Raji (cell line): ENCODE measurements around the gene EXOC3L2.

Experiments used
- POLR2A ChIP-seq: IDR thresholded peaks from 2 replicates; pipeline ENCODE4 v1.6.1; 2011; ENCODE audit warnings: low read depth, low read length, control low read depth; ENCODE audit not compliant: insufficient read depth

EXOC3L2 gene

DNA sequence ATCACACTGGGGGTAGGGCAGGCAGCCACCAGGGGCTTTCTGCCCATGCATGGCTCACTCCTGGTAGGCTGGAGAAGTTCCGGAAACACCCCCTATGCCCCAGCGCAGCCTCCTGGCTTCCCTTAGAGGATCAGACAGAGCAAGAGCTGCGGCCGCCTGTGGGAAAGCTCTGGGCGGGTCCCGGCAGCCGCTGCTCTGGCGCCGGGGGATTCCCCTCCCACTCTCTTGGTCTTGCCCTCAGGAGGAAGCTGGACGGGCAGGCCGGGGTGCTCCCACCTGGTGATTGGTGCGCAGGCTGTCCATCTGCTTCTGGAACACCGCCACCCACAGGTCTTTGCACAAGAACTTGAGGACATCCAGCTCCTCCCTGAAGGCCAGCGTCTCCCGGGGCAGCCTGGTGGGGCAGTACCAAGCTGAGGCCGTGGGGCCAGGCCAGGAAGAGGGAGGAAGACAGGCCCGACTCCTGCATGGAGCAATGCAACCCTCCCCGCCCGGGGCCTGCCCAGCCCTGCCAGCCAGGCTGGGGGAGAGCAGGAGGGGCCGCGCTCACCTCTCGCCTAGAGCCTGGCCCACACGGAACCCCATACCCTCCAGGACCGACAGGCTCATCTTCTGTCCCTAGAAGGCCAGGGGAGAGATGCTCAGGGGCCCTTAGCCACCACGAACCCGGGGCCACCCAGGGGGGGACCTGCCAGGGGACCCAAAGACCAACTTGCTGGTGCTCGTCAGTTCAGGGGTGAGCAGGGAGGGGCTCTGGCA lies 80.5 kb downstream of the EXOC3L2 start:
- 0 out of 2 replicates have a peak, but pooled peaks have one; percentile 17 for TF ChIP-seq POLR2A

- TF ChIP-seq POLR2A = no peak
Measured at GRCh38 chr19:45163751-45164460, 81.3 kb downstream of the EXOC3L2 start.

- TF ChIP-seq POLR2A = no peak
Measured at GRCh38 chr19:45163156-45163555, 82.1 kb downstream of the EXOC3L2 start.

GRCh38 chr19:45162608-45163143 lies 82.5 kb downstream of the EXOC3L2 start:
- TF ChIP-seq POLR2A = no peak
